ENCODE results near the gene ARL4C.

Gene ARL4C

GRCh38 chr2:234512884-234513669 lies 16.2 kb upstream of the ARL4C start:
- no peak overlapping the region for H3K4me2 ChIP-seq (ENCODE audit: low read depth, low read length)
- TF ChIP-seq EZH2phosphoT487 (IDR thresholded peaks at IDR 0.05; ENCODE audit: low read length) (no peak), EZH2 (optimal IDR thresholded peaks at IDR 0.05; ENCODE audit: low read depth, low read length) (no peak)
- TF ChIP-seq, protein P1, sequence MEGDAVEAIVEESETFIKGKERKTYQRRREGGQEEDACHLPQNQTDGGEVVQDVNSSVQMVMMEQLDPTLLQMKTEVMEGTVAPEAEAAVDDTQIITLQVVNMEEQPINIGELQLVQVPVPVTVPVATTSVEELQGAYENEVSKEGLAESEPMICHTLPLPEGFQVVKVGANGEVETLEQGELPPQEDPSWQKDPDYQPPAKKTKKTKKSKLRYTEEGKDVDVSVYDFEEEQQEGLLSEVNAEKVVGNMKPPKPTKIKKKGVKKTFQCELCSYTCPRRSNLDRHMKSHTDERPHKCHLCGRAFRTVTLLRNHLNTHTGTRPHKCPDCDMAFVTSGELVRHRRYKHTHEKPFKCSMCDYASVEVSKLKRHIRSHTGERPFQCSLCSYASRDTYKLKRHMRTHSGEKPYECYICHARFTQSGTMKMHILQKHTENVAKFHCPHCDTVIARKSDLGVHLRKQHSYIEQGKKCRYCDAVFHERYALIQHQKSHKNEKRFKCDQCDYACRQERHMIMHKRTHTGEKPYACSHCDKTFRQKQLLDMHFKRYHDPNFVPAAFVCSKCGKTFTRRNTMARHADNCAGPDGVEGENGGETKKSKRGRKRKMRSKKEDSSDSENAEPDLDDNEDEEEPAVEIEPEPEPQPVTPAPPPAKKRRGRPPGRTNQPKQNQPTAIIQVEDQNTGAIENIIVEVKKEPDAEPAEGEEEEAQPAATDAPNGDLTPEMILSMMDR (IDR thresholded peaks at IDR 0.05; ENCODE audit: low read length) = no peak

DNA sequence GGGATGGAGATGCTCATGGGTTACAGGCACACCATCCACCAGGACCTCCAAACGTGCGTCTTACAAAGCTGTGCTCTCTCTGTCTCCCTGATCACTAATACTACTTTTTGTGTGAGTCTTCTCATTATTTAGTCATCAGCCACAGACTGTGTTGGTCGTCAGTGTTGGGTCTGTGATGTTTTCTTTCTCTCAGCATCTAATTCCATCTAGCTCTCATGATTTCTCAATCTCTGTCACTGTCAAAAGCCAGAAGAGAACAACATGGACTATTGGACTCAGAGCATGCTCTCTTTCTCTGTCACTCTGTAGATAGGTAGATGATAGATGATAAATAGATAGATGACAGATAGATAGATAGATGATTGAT lies 6.0 kb upstream of the ARL4C start:
- Histone ChIP-seq H3K79me2 (ENCODE audit: low read length) (no peaks in the 10 kb centered on the region), H3K4me1 (ENCODE audit: low read length) (no peaks in the 10 kb centered on the region), H3K9ac (ENCODE audit: low read length) (no peak overlapping the region), H4K20me1 (ENCODE audit: insufficient read depth, low read length) (no peaks in the 10 kb centered on the region), H2AFZ (ENCODE audit: low read length) (no peak overlapping the region), H3K9me2 (replicated peaks; ENCODE audit: insufficient read depth, low read length) (no peaks in the 10 kb centered on the region), H3K36me3 (replicated peaks; ENCODE audit: insufficient read depth, low read length) (no peaks in the 10 kb centered on the region), H3K27ac (ENCODE audit: low read length) (no peak overlapping the region), H3F3A (ENCODE audit: insufficient read depth, low read length) (no peaks in the 10 kb centered on the region; the same call in 1 of the 2 replicates), H3K27me3 (replicated peaks; ENCODE audit: insufficient read depth, low read length) (no peaks in the 10 kb centered on the region), H3K9me3 (replicated peaks; ENCODE audit: insufficient read depth, low read length) (no peaks in the 10 kb centered on the region), H3K4me3 (ENCODE audit: low read length) (no peak overlapping the region), H3K4me2 (ENCODE audit: low read depth, low read length) (no peak overlapping the region)
- TF ChIP-seq EZH2 (optimal IDR thresholded peaks at IDR 0.05; ENCODE audit: low read depth, low read length) = no peak
- TF ChIP-seq, protein P1 (IDR thresholded peaks at IDR 0.05; ENCODE audit: low read length) = no peak
- no peak for TF ChIP-seq EZH2phosphoT487 (IDR thresholded peaks at IDR 0.05; ENCODE audit: low read length)
- no peak for DNase-seq

More at GRCh38 chr2:234512884-234513669, 16.2 kb upstream of the ARL4C start:
- H3K79me2 ChIP-seq (ENCODE audit: low read length) = no peaks in the 10 kb centered on the region
- H3K4me1 ChIP-seq (ENCODE audit: low read length) = no peaks in the 10 kb centered on the region
- no peak overlapping the region for H3K4me3 ChIP-seq (ENCODE audit: low read length)
- no peaks in the 10 kb centered on the region for H3K9me2 ChIP-seq (replicated peaks; ENCODE audit: insufficient read depth, low read length)
- no peaks in the 10 kb centered on the region for H3F3A ChIP-seq (ENCODE audit: insufficient read depth, low read length)
- H3K36me3 ChIP-seq (replicated peaks; ENCODE audit: insufficient read depth, low read length) = no peaks in the 10 kb centered on the region
- no peak for DNase-seq
- H4K20me1 ChIP-seq (ENCODE audit: insufficient read depth, low read length) = no peaks in the 10 kb centered on the region
- H3K9ac ChIP-seq (ENCODE audit: low read length) = no peak overlapping the region
- H3K27me3 ChIP-seq (replicated peaks; ENCODE audit: insufficient read depth, low read length) = no peaks in the 10 kb centered on the region
- H3K27ac ChIP-seq (ENCODE audit: low read length) = no peak overlapping the region
- no peaks in the 10 kb centered on the region for H3K9me3 ChIP-seq (replicated peaks; ENCODE audit: insufficient read depth, low read length)
- H2AFZ ChIP-seq (ENCODE audit: low read length) = no peak overlapping the region

- Histone ChIP-seq H3K27me3 (replicated peaks; ENCODE audit: insufficient read depth, low read length) (no peaks in the 10 kb centered on the region), H3F3A (ENCODE audit: insufficient read depth, low read length) (no peaks in the 10 kb centered on the region; the same call in 1 of the 2 replicates), H3K9me3 (replicated peaks; ENCODE audit: insufficient read depth, low read length) (no peaks in the 10 kb centered on the region), H3K4me2 (ENCODE audit: low read depth, low read length) (no peak overlapping the region), H2AFZ (ENCODE audit: low read length) (no peak overlapping the region), H3K79me2 (ENCODE audit: low read length) (no peaks in the 10 kb centered on the region), H3K9ac (ENCODE audit: low read length) (no peak overlapping the region), H3K4me3 (ENCODE audit: low read length) (no peak overlapping the region), H4K20me1 (ENCODE audit: insufficient read depth, low read length) (no peaks in the 10 kb centered on the region), H3K9me2 (replicated peaks; ENCODE audit: insufficient read depth, low read length) (no peaks in the 10 kb centered on the region), H3K27ac (ENCODE audit: low read length) (no peak overlapping the region), H3K36me3 (replicated peaks; ENCODE audit: insufficient read depth, low read length) (no peaks in the 10 kb centered on the region), H3K4me1 (ENCODE audit: low read length) (no peaks in the 10 kb centered on the region)
- TF ChIP-seq EZH2 (optimal IDR thresholded peaks at IDR 0.05; ENCODE audit: low read depth, low read length) = no peak
- TF ChIP-seq EZH2phosphoT487 (IDR thresholded peaks at IDR 0.05; ENCODE audit: low read length) = no peak
- TF ChIP-seq, protein P1 (IDR thresholded peaks at IDR 0.05; ENCODE audit: low read length) = no peak
- no peak for DNase-seq
These were observed 5.5 kb upstream of the ARL4C start for GRCh38 chr2:234502285-234502918.
